ENCODE data around the gene XXYLT1.

GRCh38 chr3:195282961-195283360, 12.0 kb upstream of the XXYLT1 start:
- TF ChIP-seq HOXA7 (CRISPR knock-in tag; IDR thresholded peaks at IDR 0.05; ENCODE audit: borderline replicate concordance) (no peak), CTCF (tag by site-specific recombination; IDR thresholded peaks at IDR 0.05) (no peak), ELK4 (IDR thresholded peaks at IDR 0.05; ENCODE audit: borderline replicate concordance, low read depth, low read length) (no peak), ZBTB7A (tag by site-specific recombination; IDR thresholded peaks at IDR 0.05; ENCODE audit: low read depth) (no peak), ZNF16 (tag by site-specific recombination; IDR thresholded peaks at IDR 0.05; ENCODE audit: low read depth) (no peak), HOXD13 (CRISPR knock-in tag; IDR thresholded peaks at IDR 0.05; ENCODE audit: borderline replicate concordance) (no peak), ZNF274 (IDR thresholded peaks at IDR 0.05; ENCODE audit: low read length) (no peak), ZNF274 (tag by site-specific recombination; IDR thresholded peaks at IDR 0.05; ENCODE audit: borderline replicate concordance) (no peak), ZNF596 (tag by site-specific recombination; IDR thresholded peaks at IDR 0.05) (no peak)

Measured in HEK293 (cell line).